Loucy (cell line): ENCODE results near the gene TENT5A.

Source experiments
- H2AFZ ChIP-seq: fragments of 200-600 bp; sonication (generic); 2 replicates; pipeline ENCODE4 v1.6.0; 2016; ENCODE audit warnings: antibody characterized with exemption, mild to moderate bottlenecking, low read length, moderate library complexity
- H3F3A ChIP-seq: fragments of 200-600 bp; 2 replicates; pipeline ENCODE4 v1.6.0; 2016; ENCODE audit warnings: antibody characterized with exemption, low read depth, mild to moderate bottlenecking
- H3K27me3 ChIP-seq: fragments of 200-600 bp; sonication (generic); 2 replicates; pipeline ENCODE4 v1.6.1; 2014; ENCODE audit warnings: low read length, mild to moderate bottlenecking; ENCODE audit not compliant: insufficient read depth, poor library complexity, severe bottlenecking
- H3K36me3 ChIP-seq: fragments of 200-600 bp; sonication (generic); 2 replicates; pipeline ENCODE4 v1.6.1; 2016; ENCODE audit warnings: low read length; ENCODE audit not compliant: insufficient read depth
- H3K4me1 ChIP-seq: fragments of 200-600 bp; sonication (generic); 2 replicates; pipeline ENCODE4 v1.5.1; 2014; ENCODE audit warnings: low read length, mild to moderate bottlenecking; ENCODE audit not compliant: insufficient read depth, poor library complexity, severe bottlenecking
- H3K4me2 ChIP-seq: fragments of 200-600 bp; sonication (generic); 2 replicates; pipeline ENCODE4 v1.6.0; 2014; ENCODE audit warnings: antibody characterized with exemption, low read length, low read depth, mild to moderate bottlenecking; ENCODE audit not compliant: poor library complexity, severe bottlenecking
- H3K4me3 ChIP-seq: fragments of 200-600 bp; sonication (generic); 2 replicates; pipeline ENCODE4 v1.5.1; 2014; ENCODE audit warnings: low read length, mild to moderate bottlenecking, mixed read lengths; ENCODE audit not compliant: poor library complexity, severe bottlenecking
- H3K79me2 ChIP-seq: fragments of 200-600 bp; sonication (generic); 2 replicates; pipeline ENCODE4 v1.6.1; 2014; ENCODE audit warnings: low read length; ENCODE audit not compliant: insufficient read depth
- H3K9ac ChIP-seq: fragments of 200-600 bp; sonication (generic); 2 replicates; pipeline ENCODE4 v1.6.0; 2014; ENCODE audit warnings: mild to moderate bottlenecking, low read depth, low read length, moderate library complexity; ENCODE audit not compliant: poor library complexity, severe bottlenecking
- H3K9me2 ChIP-seq: fragments of 200-600 bp; sonication (generic); replicated peaks from 2 replicates; pipeline ENCODE4 v1.6.1; 2016; ENCODE audit warnings: low read depth, low read length, mixed read lengths
- H3K9me3 ChIP-seq: fragments of 200-600 bp; sonication (generic); 2 replicates; pipeline ENCODE4 v1.6.1; 2014; ENCODE audit warnings: mild to moderate bottlenecking, antibody characterized with exemption, low read length, low read depth; ENCODE audit not compliant: insufficient read depth
- H4K20me1 ChIP-seq: fragments of 200-600 bp; sonication (generic); 2 replicates; pipeline ENCODE4 v1.6.0; 2014; ENCODE audit warnings: antibody characterized with exemption, low read length, mild to moderate bottlenecking; ENCODE audit not compliant: insufficient read depth, poor library complexity, severe bottlenecking
- EZH2phosphoT487 ChIP-seq: fragments of 200-600 bp; IDR thresholded peaks from 2 replicates; pipeline ENCODE4 v1.6.1; 2018; ENCODE audit warnings: antibody characterized with exemption, mild to moderate bottlenecking, moderate library complexity, borderline replicate concordance
- TF ChIP-seq, protein P1 (sequence below): fragments of 200-600 bp; sonication (generic); conservative IDR thresholded peaks from 2 replicates; pipeline ENCODE4 v1.5.1; 2014; ENCODE audit warnings: mild to moderate bottlenecking, antibody characterized with exemption, low read length

The TENT5A gene

DNA sequence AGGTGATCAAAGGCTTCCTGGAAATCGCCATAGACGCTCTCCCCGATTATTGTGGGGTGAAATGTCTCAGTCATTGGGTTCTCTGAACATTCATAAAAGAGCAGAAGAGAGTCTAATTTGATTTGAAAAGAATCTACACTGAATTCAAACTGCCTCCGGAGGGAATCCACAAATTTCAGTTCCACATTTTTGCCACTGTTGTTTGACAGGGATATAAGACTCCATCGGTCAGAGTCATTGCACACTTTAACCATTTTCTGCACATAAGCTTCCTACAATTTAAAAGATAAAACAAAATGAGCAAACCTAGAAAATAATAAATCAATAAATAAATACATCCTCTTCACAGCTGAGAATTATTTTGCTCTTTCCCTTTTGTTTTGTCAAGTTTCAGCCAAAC is 2.3 kb downstream of the TENT5A start:
- peak overlapping the region; percentile 98 for H3K4me2 ChIP-seq
- peaks cover 64% of the 10 kb centered on the region for H3K36me3 ChIP-seq
- H3K9ac ChIP-seq = peak overlapping the region; percentile 99
- H2AFZ ChIP-seq = no peak overlapping the region
- peaks cover 68% of the 10 kb centered on the region for H4K20me1 ChIP-seq
- H3K9me3 ChIP-seq = no peaks in the 10 kb centered on the region
- H3K9me2 ChIP-seq = no peaks in the 10 kb centered on the region
- H3F3A ChIP-seq = peaks cover 10% of the 10 kb centered on the region
- peaks cover 82% of the 10 kb centered on the region for H3K79me2 ChIP-seq
- H3K4me1 ChIP-seq = peaks cover 47% of the 10 kb centered on the region
- peak overlapping the region; percentile 96 for H3K4me3 ChIP-seq
- TF ChIP-seq EZH2phosphoT487 = no peak
- peaks cover 48% of the 10 kb centered on the region for H3K27me3 ChIP-seq

DNA sequence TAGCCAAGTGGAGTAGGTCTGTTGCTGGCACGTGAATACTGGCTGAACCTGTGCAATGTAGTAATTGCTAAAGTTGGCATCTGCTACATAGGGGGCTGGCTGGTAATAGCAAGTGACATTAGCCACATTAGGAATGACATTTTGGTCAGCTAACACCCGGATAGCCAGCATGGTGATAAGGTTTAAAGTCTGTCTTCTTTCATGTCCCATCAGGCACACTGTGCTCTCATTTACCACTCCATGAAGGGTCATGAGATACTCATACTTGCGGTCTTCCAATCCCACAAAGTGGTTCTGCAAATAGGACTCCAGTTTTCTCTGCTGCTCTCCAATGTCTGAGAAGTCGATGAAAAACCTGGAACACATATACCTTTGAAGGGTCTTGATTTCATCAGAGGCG is 2.8 kb downstream of the TENT5A start:
- H3K36me3 ChIP-seq = peaks cover 65% of the 10 kb centered on the region
- peak overlapping the region; percentile 96 for H3K4me3 ChIP-seq
- TF ChIP-seq, protein P1, sequence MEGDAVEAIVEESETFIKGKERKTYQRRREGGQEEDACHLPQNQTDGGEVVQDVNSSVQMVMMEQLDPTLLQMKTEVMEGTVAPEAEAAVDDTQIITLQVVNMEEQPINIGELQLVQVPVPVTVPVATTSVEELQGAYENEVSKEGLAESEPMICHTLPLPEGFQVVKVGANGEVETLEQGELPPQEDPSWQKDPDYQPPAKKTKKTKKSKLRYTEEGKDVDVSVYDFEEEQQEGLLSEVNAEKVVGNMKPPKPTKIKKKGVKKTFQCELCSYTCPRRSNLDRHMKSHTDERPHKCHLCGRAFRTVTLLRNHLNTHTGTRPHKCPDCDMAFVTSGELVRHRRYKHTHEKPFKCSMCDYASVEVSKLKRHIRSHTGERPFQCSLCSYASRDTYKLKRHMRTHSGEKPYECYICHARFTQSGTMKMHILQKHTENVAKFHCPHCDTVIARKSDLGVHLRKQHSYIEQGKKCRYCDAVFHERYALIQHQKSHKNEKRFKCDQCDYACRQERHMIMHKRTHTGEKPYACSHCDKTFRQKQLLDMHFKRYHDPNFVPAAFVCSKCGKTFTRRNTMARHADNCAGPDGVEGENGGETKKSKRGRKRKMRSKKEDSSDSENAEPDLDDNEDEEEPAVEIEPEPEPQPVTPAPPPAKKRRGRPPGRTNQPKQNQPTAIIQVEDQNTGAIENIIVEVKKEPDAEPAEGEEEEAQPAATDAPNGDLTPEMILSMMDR = no peak
- TF ChIP-seq EZH2phosphoT487 = no peak
- H3K4me2 ChIP-seq = peak overlapping the region; percentile 98
- no peak overlapping the region for H2AFZ ChIP-seq
- peaks cover 47% of the 10 kb centered on the region for H3K4me1 ChIP-seq
- no peaks in the 10 kb centered on the region for H3K9me3 ChIP-seq
- peaks cover 48% of the 10 kb centered on the region for H3K27me3 ChIP-seq
- no peaks in the 10 kb centered on the region for H3K9me2 ChIP-seq
- peak overlapping the region; percentile 99 for H3K9ac ChIP-seq
- peaks cover 72% of the 10 kb centered on the region for H4K20me1 ChIP-seq
- H3K79me2 ChIP-seq = peaks cover 82% of the 10 kb centered on the region
- peaks cover 14% of the 10 kb centered on the region for H3F3A ChIP-seq

DNA sequence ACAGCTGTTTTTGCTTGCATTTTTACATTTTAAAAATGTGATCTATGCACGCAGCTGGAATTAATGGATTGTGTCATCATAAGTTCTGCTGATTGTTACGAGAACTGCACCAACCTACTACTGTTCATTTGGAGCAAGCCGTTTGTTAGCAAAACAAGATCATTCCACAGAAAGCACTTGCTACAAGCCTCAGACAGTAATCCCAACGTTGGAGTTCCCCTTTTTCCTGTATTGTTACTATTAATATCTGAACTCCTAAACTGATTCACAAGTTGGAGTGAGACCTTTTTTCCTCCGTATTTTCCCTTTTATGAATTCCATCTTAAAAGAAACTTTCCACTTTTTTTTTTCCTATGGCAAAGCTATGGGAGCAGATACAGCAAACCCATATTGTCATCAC is 3.5 kb downstream of the TENT5A start:
- peaks cover 80% of the 10 kb centered on the region for H4K20me1 ChIP-seq
- peaks cover 85% of the 10 kb centered on the region for H3K79me2 ChIP-seq
- H3K9me2 ChIP-seq = no peaks in the 10 kb centered on the region
- H2AFZ ChIP-seq = no peak overlapping the region
- H3K4me3 ChIP-seq = peak overlapping the region; percentile 96
- no peaks in the 10 kb centered on the region for H3K9me3 ChIP-seq
- peaks cover 65% of the 10 kb centered on the region for H3K36me3 ChIP-seq
- H3K4me1 ChIP-seq = peaks cover 46% of the 10 kb centered on the region
- H3K27me3 ChIP-seq = peaks cover 48% of the 10 kb centered on the region
- H3K4me2 ChIP-seq = peak overlapping the region; percentile 98
- TF ChIP-seq, protein P1 = no peak
- no peak for TF ChIP-seq EZH2phosphoT487
- H3F3A ChIP-seq = peaks cover 17% of the 10 kb centered on the region
- peak overlapping the region; percentile 99 for H3K9ac ChIP-seq

DNA sequence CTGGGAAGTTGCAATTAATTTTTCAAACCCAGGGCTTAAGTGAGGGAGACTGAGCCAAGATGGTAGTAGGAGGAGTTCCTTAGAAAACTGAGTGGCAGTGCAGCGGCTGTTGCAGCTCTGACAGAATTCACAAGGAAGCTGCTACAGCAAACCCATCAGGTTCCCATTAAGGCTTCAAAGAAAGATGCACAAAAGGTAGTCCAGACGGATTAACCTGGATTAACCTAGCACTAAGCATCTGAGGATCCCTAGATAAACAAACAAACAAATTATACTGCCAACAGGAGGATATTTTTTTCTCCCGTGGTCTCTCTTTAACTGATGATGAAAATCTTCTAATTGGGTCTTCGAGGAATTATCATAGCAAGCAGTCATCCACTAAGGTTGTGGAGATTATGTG is 5.2 kb downstream of the TENT5A start:
- Histone ChIP-seq H3K79me2 (peaks cover 99% of the 10 kb centered on the region), H3K36me3 (peaks cover 65% of the 10 kb centered on the region), H3K4me3 (peak overlapping the region; percentile 96), H3K4me2 (peak overlapping the region; percentile 98), H3K27me3 (peaks cover 47% of the 10 kb centered on the region), H2AFZ (no peak overlapping the region), H3K4me1 (peaks cover 55% of the 10 kb centered on the region), H4K20me1 (peaks cover 93% of the 10 kb centered on the region), H3K9me2 (no peaks in the 10 kb centered on the region), H3F3A (peaks cover 17% of the 10 kb centered on the region), H3K9ac (peak overlapping the region; percentile 99), H3K9me3 (no peaks in the 10 kb centered on the region)
- no peak for TF ChIP-seq EZH2phosphoT487
- TF ChIP-seq, protein P1 = no peak
